IMR-90 (cell line): Measurements from ENCODE around the gene RTL5. TPM values are rescaled to one million over a fixed set of nuclear protein-coding genes. Genes with fewer than 3 reads are reported as not detected.

Experiments
- ATAC-seq: fragments of 200-7000 bp; cut with Tn5 transposase; 2 replicates; pipeline ENCODE4 v1.9.1; 2020; ENCODE audit warnings: low read depth, mild to moderate bottlenecking, moderate library complexity
- BruUV-seq: library from RNA; stranded (reverse); fragments of 400-500 nt; replicated peaks from 2 replicates; lab custom pipeline; 2021; lab: Mats Ljungman, UMichigan
- CTCF ChIA-PET: fragments of 300-600 bp; formaldehyde crosslinking; extraction: SDS; loops from one replicate; lab custom pipeline; 2021; ENCODE audit warnings: antibody characterized with exemption; lab: Yijun Ruan, JAX
- POLR2A ChIA-PET: fragments of 300-600 bp; sonication (Branson Sonifier 250); formaldehyde crosslinking; loops from one replicate; lab custom pipeline; 2022; ENCODE audit warnings: antibody characterized with exemption; ENCODE audit not compliant: unreplicated experiment; lab: Charles Lee
- DNase-seq: peaks from one replicate; pipeline ENCODE4 v3.0.0; 2013
- H2AFZ ChIP-seq: replicated peaks from 2 replicates; pipeline ENCODE3; 2013; ENCODE audit warnings: low read length, mild to moderate bottlenecking; ENCODE audit not compliant: poor library complexity
- H2AK5ac ChIP-seq: 2 replicates; pipeline ENCODE4 v1.6.1; 2013; ENCODE audit warnings: low read depth, low read length, inconsistent platforms
- H2AK9ac ChIP-seq: replicated peaks from 2 replicates; pipeline ENCODE3; 2013; ENCODE audit warnings: mild to moderate bottlenecking, low read depth, low read length, moderate library complexity; ENCODE audit not compliant: poor library complexity
- H2BK120ac ChIP-seq: 2 replicates; pipeline ENCODE4 v1.6.1; 2013; ENCODE audit warnings: low read depth, low read length, inconsistent platforms
- H2BK15ac ChIP-seq: 3 replicates; pipeline ENCODE4 v1.6.1; 2013; ENCODE audit warnings: low read depth, low read length, inconsistent platforms
- H2BK20ac ChIP-seq: 2 replicates; pipeline ENCODE4 v1.6.1; 2013; ENCODE audit warnings: low read depth, mild to moderate bottlenecking, inconsistent platforms, low read length, moderate library complexity
- H2BK5ac ChIP-seq: 2 replicates; pipeline ENCODE4 v1.6.1; 2013; ENCODE audit warnings: mild to moderate bottlenecking, low read depth, low read length, inconsistent platforms; ENCODE audit not compliant: poor library complexity, severe bottlenecking
- H3K14ac ChIP-seq: replicated peaks from 2 replicates; pipeline ENCODE4 v1.6.1; 2013; ENCODE audit warnings: low read depth, low read length, inconsistent platforms
- H3K18ac ChIP-seq: 2 replicates; pipeline ENCODE4 v1.6.1; 2013; ENCODE audit warnings: low read depth, low read length, control low read depth
- H3K23ac ChIP-seq: 2 replicates; pipeline ENCODE4 v1.6.1; 2013; ENCODE audit warnings: low read depth, low read length, inconsistent platforms
- H3K27ac ChIP-seq: 2 replicates; pipeline ENCODE4 v1.5.1; 2013; ENCODE audit warnings: mild to moderate bottlenecking, control low read depth, low read length; ENCODE audit not compliant: insufficient read depth
- H3K27me3 ChIP-seq: 2 replicates; pipeline ENCODE4 v1.6.1; 2013; ENCODE audit warnings: low read length; ENCODE audit not compliant: control insufficient read depth, insufficient read depth
- H3K36me3 ChIP-seq: 2 replicates; pipeline ENCODE4 v1.6.1; 2013; ENCODE audit warnings: low read length, mixed read lengths; ENCODE audit not compliant: control insufficient read depth, insufficient read depth
- H3K4ac ChIP-seq: 2 replicates; pipeline ENCODE4 v1.6.1; 2013; ENCODE audit warnings: low read depth, low read length, inconsistent platforms
- H3K4me1 ChIP-seq: 2 replicates; pipeline ENCODE4 v1.6.1; 2013; ENCODE audit warnings: low read length, mixed read lengths; ENCODE audit not compliant: control insufficient read depth, insufficient read depth
- H3K4me2 ChIP-seq: 2 replicates; pipeline ENCODE4 v1.6.1; 2013; ENCODE audit warnings: low read depth, mild to moderate bottlenecking, control low read depth, low read length, moderate library complexity
- H3K4me3 ChIP-seq: 2 replicates; pipeline ENCODE4 v1.5.1; 2013; ENCODE audit warnings: low read depth, mild to moderate bottlenecking, control low read depth, low read length, moderate library complexity; ENCODE audit not compliant: insufficient read depth
- H3K56ac ChIP-seq: 2 replicates; pipeline ENCODE4 v1.6.1; 2013; ENCODE audit warnings: low read length, inconsistent platforms; ENCODE audit not compliant: insufficient read depth; ENCODE audit errors: extremely low read depth
- H3K79me1 ChIP-seq, 2 experiments: 2 replicates each; pipeline ENCODE4 v1.6.1; 2013; ENCODE audit warnings: low read length in 2 of 2, inconsistent platforms in 1 of 2, low read depth in 1 of 2
- H3K9ac ChIP-seq: 2 replicates; pipeline ENCODE4 v1.6.1; 2013; ENCODE audit warnings: low read depth, low read length, control low read depth
- H3K9me1 ChIP-seq: 2 replicates; pipeline ENCODE4 v1.6.1; 2013; ENCODE audit warnings: low read length, inconsistent platforms; ENCODE audit not compliant: insufficient read depth
- H3K9me3 ChIP-seq: 2 replicates; pipeline ENCODE4 v1.6.1; 2013; ENCODE audit warnings: low read length; ENCODE audit not compliant: control insufficient read depth, insufficient read depth
- H4K20me1 ChIP-seq: 2 replicates; pipeline ENCODE4 v1.6.1; 2013; ENCODE audit warnings: low read length, inconsistent platforms; ENCODE audit not compliant: insufficient read depth
- H4K5ac ChIP-seq: 2 replicates; pipeline ENCODE4 v1.6.1; 2013; ENCODE audit warnings: mild to moderate bottlenecking, low read depth, low read length, control low read depth
- H4K8ac ChIP-seq, 2 experiments: 2 replicates each; pipeline ENCODE4 v1.6.1; 2013; ENCODE audit warnings: low read depth in 2 of 2, low read length in 2 of 2, control low read depth in 1 of 2, inconsistent platforms in 1 of 2
- H4K91ac ChIP-seq: 2 replicates; pipeline ENCODE4 v1.6.1; 2013; ENCODE audit warnings: low read depth, low read length, inconsistent platforms; ENCODE audit not compliant: insufficient read depth
- CTCF ChIP-seq: conservative IDR thresholded peaks from 2 replicates; pipeline ENCODE4 v1.5.1; 2012; ENCODE audit warnings: mild to moderate bottlenecking, low read depth, low read length, improper control_type of control experiment
- MAFK ChIP-seq: IDR thresholded peaks from 2 replicates; pipeline ENCODE4 v1.6.1; 2012; ENCODE audit warnings: low read depth, low read length, improper control_type of control experiment
- MAZ ChIP-seq: IDR thresholded peaks from 2 replicates; pipeline ENCODE4 v1.6.1; 2012; ENCODE audit warnings: low read depth, mild to moderate bottlenecking, low read length, improper control_type of control experiment, moderate library complexity, borderline replicate concordance
- MXI1 ChIP-seq: IDR thresholded peaks from 2 replicates; pipeline ENCODE4 v1.6.1; 2012; ENCODE audit warnings: low read depth, mild to moderate bottlenecking, low read length, moderate library complexity, borderline replicate concordance
- NFE2L2 ChIP-seq: fragments of 150-350 bp; IDR thresholded peaks from 2 replicates; pipeline ENCODE4 v1.6.1; 2016; ENCODE audit warnings: low read depth, mild to moderate bottlenecking, low read length
- RCOR1 ChIP-seq: IDR thresholded peaks from 2 replicates; pipeline ENCODE4 v1.6.1; 2012; ENCODE audit warnings: mild to moderate bottlenecking, low read length, improper control_type of control experiment; ENCODE audit not compliant: insufficient replicate concordance
- RFX5 ChIP-seq: IDR thresholded peaks from 2 replicates; pipeline ENCODE4 v1.8.0; 2012; ENCODE audit warnings: low read depth, mild to moderate bottlenecking, low read length, moderate library complexity
- WGBS, 2 experiments: methylation state at CpG; one replicate each; pipeline versions ENCODE4 v1.1.5 to v1.1.7; 2013; ENCODE audit warnings: missing lambda C conversion rate in 2 of 2; ENCODE audit not compliant: insufficient read length in 1 of 2; ENCODE audit errors: extremely low coverage in 2 of 2; 5-methylcytosine and 5-hydroxymethylcytosine counted together
- dilution Hi-C: fragments of 300-500 bp; cut with HindIII; formaldehyde crosslinking; loops from one replicate; pipeline ENCODE4 v1.14.3; 2018; ENCODE audit warnings: low sequenced_read_pairs; ENCODE audit not compliant: unreplicated experiment
- in situ Hi-C: fragments of 300-500 bp; cut with MboI; formaldehyde crosslinking; loops from 3 replicates; pipeline ENCODE4 v1.14.3; 2019; ENCODE audit warnings: low sequenced_read_pairs, inconsistent platforms, mixed read lengths
- intact Hi-C: fragments of 100-400 bp; cut with micrococcal nuclease; formaldehyde crosslinking; loops from 2 replicates; pipeline ENCODE4 v1.10.0; 2022
- polyA plus RNA-seq, 3 experiments: library from polyadenylated mRNA; depleted of rRNA; stranded (reverse); fragments of >200 nt; gene quantifications; 2 replicates each; pipeline ENCODE4 v1.2.3, GENCODE V29; 2012; ENCODE audit warnings: low replicate concordance in 1 of 3
- total RNA-seq: library from RNA; depleted of rRNA; stranded (reverse); fragments of >200 nt; gene quantifications from 2 replicates; pipeline ENCODE4 v1.2.3, GENCODE V29; 2012
- TF ChIP-seq, protein P1 (sequence below): fragments of 150-350 bp; IDR thresholded peaks from 2 replicates; pipeline ENCODE4 v1.6.1; 2016; ENCODE audit warnings: low read depth, mild to moderate bottlenecking, low read length, moderate library complexity, borderline replicate concordance

Gene RTL5
- total and polyA plus RNA-seq, 2 of the 4 experiments (the other 2 are of a cell fraction), result 0.90 to 2.5 TPM

DNA sequence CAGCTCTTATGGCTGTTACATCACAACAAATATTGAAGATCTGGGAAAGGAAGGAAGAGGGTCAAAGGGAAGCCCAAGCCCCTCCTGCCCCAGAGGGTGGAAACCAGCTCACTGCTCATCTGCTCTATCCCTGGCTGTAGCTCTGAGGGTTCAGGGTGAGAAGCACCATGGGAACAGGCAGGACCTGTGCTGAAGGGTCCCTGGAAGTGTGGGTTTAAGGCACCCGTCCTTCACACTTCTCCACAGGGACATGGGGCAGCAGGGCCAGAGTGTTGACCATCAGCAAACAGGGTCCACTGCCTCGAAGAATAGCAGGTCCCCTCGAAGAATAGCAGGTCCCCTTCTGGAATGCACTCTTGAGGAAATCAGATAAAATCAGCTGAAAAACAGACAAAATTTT lies 4.4 kb downstream of the RTL5 start:
- H3K27ac ChIP-seq, result no peak overlapping the region
- H3K4me3 ChIP-seq, result no peak overlapping the region
- H3K9me3 ChIP-seq, result peaks cover 4% of the 10 kb centered on the region; the same call in 1 of the 2 replicates
- H2BK15ac ChIP-seq, result no peak overlapping the region
- H2BK5ac ChIP-seq, result no peak overlapping the region
- H3K4me2 ChIP-seq, result no peak overlapping the region
- no peak overlapping the region for H3K23ac ChIP-seq
- WGBS, 2 experiments, result no CpG with 5 or more reads among the region's 3 CpGs
- H3K9me1 ChIP-seq, result no peaks in the 10 kb centered on the region
- H3K18ac ChIP-seq, result no peak overlapping the region
- H4K20me1 ChIP-seq, result no peaks in the 10 kb centered on the region
- no peak overlapping the region for H3K56ac ChIP-seq
- no peak overlapping the region for H3K4ac ChIP-seq
- H4K91ac ChIP-seq, result no peak overlapping the region
- POLR2A ChIA-PET, result no interaction called here
- no peak overlapping the region for H4K5ac ChIP-seq
- H4K8ac ChIP-seq, result no peak overlapping the region
- no peaks in the 10 kb centered on the region for H3K79me1 ChIP-seq
- H2AK9ac ChIP-seq, result no peak overlapping the region
- peaks cover 2% of the 10 kb centered on the region; the same call in 1 of the 2 replicates for H3K4me1 ChIP-seq
- no TSS peak for BruUV-seq
- CTCF ChIA-PET, result interaction anchor here (0.9 to 1.8 kb wide), 3 partner anchors 105 to 110 kb away, joined by 3 to 6 read pairs (median 5); no protein-coding TSS in a partner anchor
- intact Hi-C loops (no loop called here), in situ Hi-C loops (loop anchor here (5.0 kb wide), 1 partner anchor 105 kb away; no protein-coding TSS in a partner anchor), dilution Hi-C loops (no loop called here)
- peaks cover 50% of the 10 kb centered on the region for H3K27me3 ChIP-seq
- no peak overlapping the region for H3K14ac ChIP-seq
- no peak overlapping the region for H2BK20ac ChIP-seq
- no peak overlapping the region for H3K9ac ChIP-seq
- H2BK120ac ChIP-seq, result 0 out of 2 replicates have a peak overlapping the region, but pooled peaks have one; percentile 24
- no peak overlapping the region for H2AK5ac ChIP-seq
- no peaks in the 10 kb centered on the region for H3K36me3 ChIP-seq
- TF ChIP-seq MXI1, result no peak
- TF ChIP-seq, protein P1, sequence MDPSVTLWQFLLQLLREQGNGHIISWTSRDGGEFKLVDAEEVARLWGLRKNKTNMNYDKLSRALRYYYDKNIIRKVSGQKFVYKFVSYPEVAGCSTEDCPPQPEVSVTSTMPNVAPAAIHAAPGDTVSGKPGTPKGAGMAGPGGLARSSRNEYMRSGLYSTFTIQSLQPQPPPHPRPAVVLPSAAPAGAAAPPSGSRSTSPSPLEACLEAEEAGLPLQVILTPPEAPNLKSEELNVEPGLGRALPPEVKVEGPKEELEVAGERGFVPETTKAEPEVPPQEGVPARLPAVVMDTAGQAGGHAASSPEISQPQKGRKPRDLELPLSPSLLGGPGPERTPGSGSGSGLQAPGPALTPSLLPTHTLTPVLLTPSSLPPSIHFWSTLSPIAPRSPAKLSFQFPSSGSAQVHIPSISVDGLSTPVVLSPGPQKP, result no peak
- TF ChIP-seq MAZ, result no peak
- TF ChIP-seq RCOR1, result no peak
- TF ChIP-seq NFE2L2, result no peak
- TF ChIP-seq CTCF, result no peak
- no peak for TF ChIP-seq RFX5
- no peak for TF ChIP-seq MAFK
- DNase-seq, result no peak
- ATAC-seq, result no peak
- no peak overlapping the region for H2AFZ ChIP-seq
